GM12875 (cell line): ENCODE measurements around the gene ATP1B3.

ENCODE experiments used
- H3K4me3 ChIP-seq: one replicate; pipeline ENCODE4 v1.5.1; 2011; ENCODE audit warnings: low read depth, low read length, control low read depth
- TF ChIP-seq, protein P1 (sequence below): IDR thresholded peaks from 2 replicates; pipeline ENCODE4 v1.5.1; 2011; ENCODE audit warnings: low read depth, mild to moderate bottlenecking, control low read depth, inconsistent platforms, low read length, moderate library complexity, borderline replicate concordance; ENCODE audit not compliant: insufficient read depth

Gene ATP1B3

DNA sequence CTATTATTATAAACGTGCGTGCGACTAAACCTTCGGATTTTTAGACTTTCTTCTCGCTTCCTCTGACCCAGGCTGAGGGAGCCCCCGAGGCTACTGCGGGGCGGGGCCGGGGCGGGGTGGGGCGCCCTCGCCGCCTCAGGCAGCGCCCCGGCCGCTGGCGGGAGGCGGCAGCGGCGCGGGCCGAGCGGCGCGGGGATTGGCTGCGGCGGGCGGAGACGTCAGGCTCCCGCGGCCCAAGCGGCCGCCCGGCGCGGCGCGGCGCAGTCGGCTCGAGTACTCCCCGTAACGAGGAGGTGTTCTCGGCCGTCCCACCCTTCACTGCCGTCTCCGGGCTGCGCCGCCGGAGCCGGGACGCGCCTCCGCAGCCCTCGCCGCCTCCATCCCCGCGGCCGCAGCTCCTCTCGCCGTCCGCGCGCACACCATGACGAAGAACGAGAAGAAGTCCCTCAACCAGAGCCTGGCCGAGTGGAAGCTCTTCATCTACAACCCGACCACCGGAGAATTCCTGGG, at the start of gene ATP1B3:
TSS of gene ATP1B3 (plus strand) at position 263 of the 510 bp plus-strand sequence. CDS start at position 422, 159 bp downstream.
- peak within 1 kb of the TSS; percentile 87 for H3K4me3 ChIP-seq
- TF ChIP-seq, protein P1, sequence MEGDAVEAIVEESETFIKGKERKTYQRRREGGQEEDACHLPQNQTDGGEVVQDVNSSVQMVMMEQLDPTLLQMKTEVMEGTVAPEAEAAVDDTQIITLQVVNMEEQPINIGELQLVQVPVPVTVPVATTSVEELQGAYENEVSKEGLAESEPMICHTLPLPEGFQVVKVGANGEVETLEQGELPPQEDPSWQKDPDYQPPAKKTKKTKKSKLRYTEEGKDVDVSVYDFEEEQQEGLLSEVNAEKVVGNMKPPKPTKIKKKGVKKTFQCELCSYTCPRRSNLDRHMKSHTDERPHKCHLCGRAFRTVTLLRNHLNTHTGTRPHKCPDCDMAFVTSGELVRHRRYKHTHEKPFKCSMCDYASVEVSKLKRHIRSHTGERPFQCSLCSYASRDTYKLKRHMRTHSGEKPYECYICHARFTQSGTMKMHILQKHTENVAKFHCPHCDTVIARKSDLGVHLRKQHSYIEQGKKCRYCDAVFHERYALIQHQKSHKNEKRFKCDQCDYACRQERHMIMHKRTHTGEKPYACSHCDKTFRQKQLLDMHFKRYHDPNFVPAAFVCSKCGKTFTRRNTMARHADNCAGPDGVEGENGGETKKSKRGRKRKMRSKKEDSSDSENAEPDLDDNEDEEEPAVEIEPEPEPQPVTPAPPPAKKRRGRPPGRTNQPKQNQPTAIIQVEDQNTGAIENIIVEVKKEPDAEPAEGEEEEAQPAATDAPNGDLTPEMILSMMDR: no peak

- H3K4me3 ChIP-seq: no peak overlapping the region
- TF ChIP-seq, protein P1: no peak
Observed at GRCh38 chr3:141828487-141828886, 48.0 kb upstream of the ATP1B3 start.

- TF ChIP-seq, protein P1: no peak
- no peak overlapping the region for H3K4me3 ChIP-seq
Observed at GRCh38 chr3:141828890-141829289, 47.6 kb upstream of the ATP1B3 start.

DNA sequence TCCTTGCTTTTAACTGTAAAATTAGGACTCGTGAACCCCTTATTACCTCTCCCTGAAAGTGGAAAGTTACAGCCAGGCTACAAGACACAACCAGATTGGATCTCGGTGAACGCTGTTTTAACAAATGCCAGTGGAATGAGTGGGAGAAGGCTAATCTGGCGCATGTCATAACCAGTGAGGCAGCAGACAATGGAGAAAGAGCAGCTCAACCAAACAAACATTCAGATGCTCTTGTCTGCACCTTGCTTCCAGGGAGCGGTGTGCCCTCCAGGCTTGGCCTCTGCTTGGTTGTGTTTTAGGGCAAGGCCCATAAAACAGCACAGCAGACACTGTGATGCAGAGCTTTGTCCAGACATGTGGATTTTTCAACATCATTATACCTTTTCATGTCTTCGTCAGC, 45.9 kb upstream of the ATP1B3 start:
- H3K4me3 ChIP-seq: no peak overlapping the region
- TF ChIP-seq, protein P1: no peak

DNA sequence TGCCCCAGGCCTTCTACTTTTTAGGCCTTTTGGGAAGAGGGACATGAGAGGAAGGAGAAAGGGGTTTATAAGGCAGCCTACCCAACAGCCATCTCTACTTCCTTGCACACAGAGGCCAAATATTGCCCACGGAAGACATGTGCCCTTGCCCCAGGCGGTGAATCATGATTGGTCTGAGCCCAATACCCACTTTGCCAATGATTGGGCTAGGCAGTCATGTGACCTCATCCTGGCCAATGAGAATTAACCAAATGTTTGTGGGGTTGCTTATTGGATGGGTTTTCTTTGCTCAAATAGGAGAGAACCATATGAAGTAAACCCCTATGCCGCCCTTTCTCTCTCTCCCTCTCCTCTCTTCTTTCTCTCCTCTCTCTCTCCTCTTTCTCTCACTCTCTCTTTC, 42.2 kb upstream of the ATP1B3 start:
- TF ChIP-seq, protein P1: no peak
- no peak overlapping the region for H3K4me3 ChIP-seq

DNA sequence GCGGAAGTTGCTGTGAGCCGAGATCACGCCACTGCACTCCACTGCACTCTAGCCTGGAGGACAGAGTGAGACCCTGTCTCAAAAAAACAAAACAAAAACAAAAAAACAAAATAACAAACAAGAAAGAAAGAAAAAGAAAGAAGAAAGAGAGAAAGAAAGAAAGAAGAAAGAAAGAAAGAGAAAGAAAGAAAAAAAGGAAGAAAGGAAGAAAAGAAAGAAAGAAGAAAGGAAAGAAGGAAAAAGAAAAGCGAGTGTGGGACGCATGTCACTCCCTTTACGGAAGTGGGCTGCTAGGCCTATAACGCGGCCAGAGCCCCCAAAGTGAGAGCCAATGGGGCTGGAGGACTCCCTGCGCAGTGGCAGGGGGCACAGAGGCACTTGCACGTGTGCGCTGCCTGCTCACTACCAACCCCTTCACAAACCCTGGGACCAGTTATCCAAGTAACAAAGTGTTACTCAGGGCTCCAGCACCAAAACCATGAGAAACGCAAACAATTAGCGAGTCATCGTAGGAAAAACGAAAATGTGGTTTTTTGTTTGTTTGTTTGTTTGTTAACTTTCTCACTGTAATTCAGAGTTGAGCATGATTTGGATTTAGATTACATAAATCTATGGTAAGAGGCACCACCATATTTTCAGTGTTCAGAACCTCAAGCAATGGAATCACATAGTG, 40.8 kb upstream of the ATP1B3 start:
- TF ChIP-seq, protein P1: no peak
- no peak overlapping the region for H3K4me3 ChIP-seq

- TF ChIP-seq, protein P1: no peak
- no peak overlapping the region for H3K4me3 ChIP-seq
Observed at GRCh38 chr3:141839389-141839788, 37.1 kb upstream of the ATP1B3 start.
